Measurements from ENCODE around the gene CISD2.
"Not testable (repeated sequence)": the region's sequence is repeated elsewhere in the genome, so short reads cannot be mapped to it uniquely, and the experiment has no call there.

The CISD2 gene

DNA sequence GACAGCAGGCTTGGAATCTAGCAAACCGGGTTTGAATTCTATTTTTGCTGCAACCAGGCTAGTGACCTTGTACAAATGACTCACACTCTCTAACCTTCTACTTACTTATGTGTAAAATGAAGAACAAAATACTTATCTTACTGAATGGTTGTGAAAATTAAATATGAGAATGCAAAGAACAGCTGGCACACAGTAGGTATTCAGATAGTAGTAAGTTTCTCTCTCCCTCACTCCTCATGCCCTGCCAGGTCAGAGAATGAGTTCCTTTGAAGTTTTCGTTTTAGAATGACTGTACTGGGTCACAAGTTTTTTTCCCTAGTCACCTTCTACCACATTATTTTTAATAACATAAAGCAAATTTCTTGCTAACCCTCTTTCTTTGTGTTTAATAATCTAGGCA lies 33.0 kb downstream of the CISD2 start:
- no peak overlapping the region for H3K4me3 ChIP-seq (ENCODE audit: low read depth, low read length)
- ChIA-PET CTCF (no interaction called here), POLR2A (no interaction called here)
- DNase-seq (ENCODE audit: low read depth, low spot score): no peak
- TF ChIP-seq, protein P1, sequence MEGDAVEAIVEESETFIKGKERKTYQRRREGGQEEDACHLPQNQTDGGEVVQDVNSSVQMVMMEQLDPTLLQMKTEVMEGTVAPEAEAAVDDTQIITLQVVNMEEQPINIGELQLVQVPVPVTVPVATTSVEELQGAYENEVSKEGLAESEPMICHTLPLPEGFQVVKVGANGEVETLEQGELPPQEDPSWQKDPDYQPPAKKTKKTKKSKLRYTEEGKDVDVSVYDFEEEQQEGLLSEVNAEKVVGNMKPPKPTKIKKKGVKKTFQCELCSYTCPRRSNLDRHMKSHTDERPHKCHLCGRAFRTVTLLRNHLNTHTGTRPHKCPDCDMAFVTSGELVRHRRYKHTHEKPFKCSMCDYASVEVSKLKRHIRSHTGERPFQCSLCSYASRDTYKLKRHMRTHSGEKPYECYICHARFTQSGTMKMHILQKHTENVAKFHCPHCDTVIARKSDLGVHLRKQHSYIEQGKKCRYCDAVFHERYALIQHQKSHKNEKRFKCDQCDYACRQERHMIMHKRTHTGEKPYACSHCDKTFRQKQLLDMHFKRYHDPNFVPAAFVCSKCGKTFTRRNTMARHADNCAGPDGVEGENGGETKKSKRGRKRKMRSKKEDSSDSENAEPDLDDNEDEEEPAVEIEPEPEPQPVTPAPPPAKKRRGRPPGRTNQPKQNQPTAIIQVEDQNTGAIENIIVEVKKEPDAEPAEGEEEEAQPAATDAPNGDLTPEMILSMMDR (IDR thresholded peaks at IDR 0.05; ENCODE audit: insufficient read depth, low read length, missing control alignments): no peak

- no peak for DNase-seq (ENCODE audit: low read depth, low spot score)
- CTCF ChIA-PET: no interaction called here
- POLR2A ChIA-PET: no interaction called here
- TF ChIP-seq, protein P1 (IDR thresholded peaks at IDR 0.05; ENCODE audit: insufficient read depth, low read length, missing control alignments): no peak
- H3K4me3 ChIP-seq (ENCODE audit: low read depth, low read length): no peak overlapping the region
These were observed 50.1 kb downstream of the CISD2 start for GRCh38 chr4:102918859-102919258.

DNA sequence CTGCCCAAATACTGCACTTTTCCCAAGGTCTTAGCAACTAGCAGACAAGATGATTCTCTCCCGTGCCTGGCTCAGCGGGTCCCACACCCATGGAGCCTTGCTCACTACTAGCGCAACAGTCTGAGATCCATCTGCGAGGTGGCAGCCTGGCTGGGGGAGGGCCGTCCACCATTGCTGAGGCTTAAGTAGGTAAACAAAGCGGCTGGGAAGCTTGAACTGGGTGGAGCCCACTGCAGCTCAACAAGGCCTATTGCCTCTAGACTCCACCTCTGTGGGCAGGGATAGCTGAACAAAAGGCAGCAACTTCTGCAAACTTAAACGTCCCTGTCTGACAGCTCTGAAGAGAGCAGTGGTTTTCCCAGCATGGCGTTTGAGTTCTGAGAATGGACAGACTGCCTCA lies 50.9 kb downstream of the CISD2 start:
- CTCF ChIA-PET; DNase-seq (ENCODE audit: low read depth, low spot score); H3K4me3 ChIP-seq (ENCODE audit: low read depth, low read length); POLR2A ChIA-PET: not testable (repeated sequence)

GRCh38 chr4:102935716-102936115 lies 66.9 kb downstream of the CISD2 start:
- TF ChIP-seq, protein P1 (IDR thresholded peaks at IDR 0.05; ENCODE audit: insufficient read depth, low read length, missing control alignments): no peak
- ChIA-PET CTCF (no interaction called here), POLR2A (no interaction called here)
- DNase-seq (ENCODE audit: low read depth, low spot score): no peak
- H3K4me3 ChIP-seq (ENCODE audit: low read depth, low read length): no peak overlapping the region

- POLR2A ChIA-PET; CTCF ChIA-PET; H3K4me3 ChIP-seq (ENCODE audit: low read depth, low read length); DNase-seq (ENCODE audit: low read depth, low spot score): not testable (repeated sequence)
These were observed 69.3 kb downstream of the CISD2 start for GRCh38 chr4:102938063-102938462.

All from AG04449 (cell line).